ENCODE data around the gene RASGEF1B.
"Not testable (repeated sequence)": the region's sequence is repeated elsewhere in the genome, so short reads cannot be mapped to it uniquely, and the experiment has no call there.

The RASGEF1B gene

DNA sequence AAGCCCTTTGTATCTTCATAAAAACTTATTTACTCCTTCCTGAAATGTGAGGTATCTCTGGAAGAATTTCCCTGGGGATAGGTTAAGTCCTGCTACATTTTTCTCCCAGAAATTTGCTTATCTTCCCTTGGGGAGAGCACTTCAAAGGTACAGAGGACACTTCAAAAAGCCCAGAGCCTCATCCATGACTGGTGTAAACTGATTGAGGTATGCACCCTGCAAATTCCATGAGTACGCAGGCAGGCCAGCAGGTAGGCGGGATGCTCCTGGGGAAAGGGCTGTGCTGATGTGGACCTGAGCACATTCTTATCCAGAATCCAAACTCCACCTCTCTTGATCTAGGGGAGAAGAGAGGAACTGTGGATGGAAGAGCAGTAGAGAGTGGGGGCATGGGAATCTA lies 26.3 kb upstream of the RASGEF1B start:
- no peak for DNase-seq

DNA sequence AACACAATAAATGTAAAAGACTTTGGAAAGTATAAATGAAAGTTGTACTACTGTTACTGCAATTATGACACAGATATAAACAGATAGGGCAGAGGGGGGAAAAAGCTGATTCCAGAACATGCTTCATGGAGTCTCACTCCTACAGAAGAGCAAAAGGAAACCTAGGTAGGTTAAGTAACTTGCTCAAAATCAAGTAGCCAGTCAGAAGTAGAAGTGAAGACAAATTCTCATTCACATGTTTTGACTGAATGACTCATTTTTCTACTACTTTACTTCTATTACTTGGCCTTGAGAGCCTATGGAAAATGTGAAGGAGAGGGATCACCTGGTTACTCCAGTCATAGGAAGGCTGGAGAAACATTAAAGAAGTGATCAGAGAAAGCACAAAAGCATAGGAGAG lies 23.6 kb upstream of the RASGEF1B start:
- no peak for DNase-seq

DNA sequence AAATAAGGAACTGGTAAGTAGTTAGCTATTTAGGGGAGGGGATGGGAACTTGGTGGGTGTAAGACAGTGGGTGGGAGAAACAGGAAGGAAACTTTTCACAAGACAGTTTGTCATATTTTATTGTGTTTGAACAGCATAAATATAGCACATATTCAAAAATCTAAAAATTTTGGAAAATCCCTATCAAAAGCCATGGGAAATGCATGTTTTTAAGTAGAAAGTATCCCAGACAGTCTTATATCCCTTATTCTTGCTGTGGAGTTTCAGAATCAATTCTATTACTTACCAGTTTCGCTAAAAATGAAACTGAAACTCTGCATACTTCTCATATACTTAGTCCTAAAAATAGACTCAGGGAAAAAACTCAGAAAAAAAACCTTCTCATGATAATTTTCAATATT lies 22.3 kb upstream of the RASGEF1B start:
- DNase-seq, result no peak

DNA sequence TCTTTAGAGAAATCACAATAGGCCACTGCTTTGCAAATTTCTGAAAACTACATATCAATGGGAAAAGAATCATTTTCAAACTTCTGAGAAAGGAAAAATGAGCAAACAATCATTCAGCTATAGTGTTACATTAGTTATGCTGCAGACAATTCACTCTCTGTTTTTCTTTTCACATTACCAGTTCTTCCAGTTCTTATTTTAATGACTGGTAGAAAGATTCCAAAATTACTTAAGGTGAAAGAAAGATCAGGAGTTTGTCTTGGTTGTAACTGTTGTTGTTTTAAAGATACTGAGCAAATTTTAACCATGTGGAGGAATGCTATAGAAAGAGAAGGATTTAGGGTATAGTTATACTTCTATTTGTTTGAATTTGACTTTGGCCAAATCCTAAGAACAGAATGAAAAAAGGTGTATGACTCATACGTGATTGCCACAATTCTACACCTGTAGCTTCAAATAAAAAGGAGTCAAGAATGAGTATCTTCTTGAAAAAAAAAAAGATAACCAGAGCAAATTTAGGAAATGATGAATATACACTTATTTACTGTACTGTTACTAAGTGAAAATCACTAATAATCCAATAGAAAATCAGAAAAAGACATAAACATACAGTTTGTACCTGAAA lies 21.0 kb upstream of the RASGEF1B start:
- DNase-seq, result no peak

DNA sequence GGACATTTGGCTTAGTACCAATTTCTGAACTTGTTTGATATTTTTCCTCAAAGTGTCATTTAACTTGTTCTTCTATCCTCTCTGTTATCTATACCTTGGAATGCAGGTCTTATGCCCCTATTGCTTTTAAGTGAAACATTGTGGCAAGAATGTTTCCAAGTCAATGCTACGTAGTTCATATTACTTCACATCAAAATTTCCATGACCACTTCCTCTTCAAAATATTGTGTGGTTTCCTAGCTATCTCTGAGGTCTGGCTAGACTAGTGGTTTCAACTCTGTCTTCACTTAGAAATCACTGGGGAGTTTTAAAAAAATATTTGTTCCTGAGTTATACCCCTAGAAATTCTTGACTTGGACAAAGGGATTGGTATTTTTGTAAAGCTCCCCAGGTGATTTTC lies 20.2 kb upstream of the RASGEF1B start:
- no peak for DNase-seq

DNA sequence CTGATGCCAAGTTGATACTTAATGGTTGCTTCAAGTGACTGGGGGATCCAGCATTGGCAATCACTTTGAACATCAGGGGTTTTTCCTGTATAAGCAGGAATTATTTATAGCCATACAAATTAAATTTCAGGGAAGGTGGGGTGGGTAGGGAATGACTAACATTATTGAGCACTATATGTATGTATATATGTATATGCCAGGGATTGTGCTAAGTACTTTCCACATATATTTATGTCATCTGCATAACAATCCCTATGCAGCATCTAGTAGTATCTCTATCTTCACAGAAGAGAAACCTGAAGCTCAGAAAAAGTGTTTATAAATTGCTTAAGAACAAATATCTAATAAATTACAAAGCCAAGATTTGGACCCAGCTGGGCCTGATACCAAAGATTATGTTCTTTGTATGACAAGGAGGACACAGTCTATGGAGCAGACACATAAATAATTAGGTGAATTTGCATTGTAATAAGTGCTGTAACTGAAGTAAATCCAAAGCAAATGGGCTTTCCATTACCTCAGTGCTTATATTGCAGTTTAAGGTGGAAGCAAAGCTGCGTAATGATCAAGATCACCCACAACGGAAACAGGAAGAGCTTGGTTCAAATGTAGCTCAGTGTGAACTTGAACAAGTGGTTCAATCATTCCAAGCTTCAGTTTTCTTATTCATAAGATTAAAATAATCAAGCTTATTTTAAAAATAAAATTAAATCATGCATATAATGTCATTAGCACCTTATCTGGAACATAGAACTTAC lies 18.9 kb upstream of the RASGEF1B start:
- no peak for DNase-seq

DNA sequence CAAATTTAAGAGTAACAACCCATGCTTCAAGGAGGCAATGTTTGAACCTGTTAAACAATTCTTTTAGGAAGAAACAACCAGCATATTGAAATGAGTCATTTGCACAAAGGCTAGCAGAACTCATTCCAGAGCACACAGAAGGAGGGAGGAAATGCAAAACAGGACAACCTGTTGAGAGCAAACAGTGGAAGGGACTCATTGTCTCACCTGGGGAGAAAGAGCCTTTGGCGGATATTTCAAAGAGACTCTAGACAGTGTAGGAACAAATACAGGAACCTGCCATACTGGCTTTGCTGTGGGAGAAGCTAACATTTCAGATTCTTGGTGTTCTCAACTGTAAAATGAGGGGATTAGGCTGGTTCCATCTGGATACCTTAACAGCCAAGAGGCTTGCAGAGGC lies 14.8 kb upstream of the RASGEF1B start:
- DNase-seq, result no peak

DNA sequence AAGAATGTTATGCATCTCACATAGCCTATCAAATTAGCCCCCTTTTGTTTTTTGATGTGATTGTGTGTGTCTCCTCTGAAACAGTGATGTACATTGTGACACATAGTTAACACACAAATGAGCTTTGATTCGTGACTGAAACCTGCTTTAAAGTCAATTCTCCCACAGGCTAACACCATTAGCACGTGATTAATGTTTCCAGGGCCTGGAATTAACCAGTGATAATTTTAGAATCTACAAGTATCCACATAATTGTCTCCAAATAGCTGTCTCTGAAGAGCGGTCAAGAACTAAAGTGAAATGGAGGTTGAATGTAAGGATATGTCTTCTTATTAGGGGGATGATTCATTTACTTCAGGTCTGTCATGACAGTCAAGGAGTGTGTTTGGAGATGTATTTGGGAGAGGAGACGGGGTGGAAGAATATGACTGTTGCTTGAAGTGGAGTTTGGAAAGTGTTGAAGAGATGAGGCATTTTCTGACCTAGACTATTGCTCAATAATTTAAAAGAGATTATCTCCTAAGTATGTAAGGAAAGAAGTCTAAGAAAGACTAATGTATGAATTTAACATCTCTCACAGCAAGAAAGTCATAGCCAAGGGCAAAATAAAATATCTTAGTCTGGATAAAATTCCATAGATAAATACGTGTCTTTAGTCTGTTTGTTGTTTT lies 13.7 kb upstream of the RASGEF1B start:
- no peak for DNase-seq

DNA sequence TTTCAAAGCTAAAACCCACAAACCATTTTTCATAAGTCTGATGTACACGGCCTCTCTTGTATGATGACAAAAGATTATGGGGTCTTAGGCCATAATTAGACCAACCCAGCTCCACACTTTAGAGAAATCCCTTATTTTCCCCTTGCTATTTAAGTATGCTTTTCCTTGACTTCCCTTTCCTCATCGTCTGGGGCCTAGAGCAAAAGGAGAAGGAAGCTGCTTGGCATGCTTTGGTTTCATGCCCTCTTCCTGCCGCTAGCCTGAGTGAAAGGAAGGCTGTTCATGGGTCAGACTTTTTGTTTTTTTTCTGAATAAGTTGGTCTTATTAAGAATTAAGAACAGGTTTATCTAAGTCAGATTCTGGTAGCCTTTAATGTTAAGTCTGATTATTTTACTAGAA lies 10.6 kb upstream of the RASGEF1B start:
- DNase-seq, result no peak

DNA sequence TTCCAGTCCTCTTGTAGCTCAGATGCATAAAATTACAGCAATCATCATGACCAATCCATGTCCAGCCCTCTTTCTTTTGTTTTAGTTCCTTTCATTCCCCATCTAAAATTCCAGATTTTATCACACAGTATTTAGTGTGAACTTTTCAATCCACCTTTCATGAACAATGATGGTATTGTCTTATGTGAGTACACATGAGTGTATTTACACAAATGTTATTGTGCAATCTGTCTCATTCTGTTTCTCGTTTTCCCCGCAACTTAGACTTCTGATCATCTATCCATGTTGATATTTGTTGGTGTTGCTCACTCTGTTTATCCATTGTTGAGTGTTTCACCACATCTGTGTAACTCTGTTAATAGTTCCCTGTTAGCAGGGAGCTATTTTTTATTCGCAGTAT lies 9.4 kb upstream of the RASGEF1B start:
- no peak for DNase-seq

DNA sequence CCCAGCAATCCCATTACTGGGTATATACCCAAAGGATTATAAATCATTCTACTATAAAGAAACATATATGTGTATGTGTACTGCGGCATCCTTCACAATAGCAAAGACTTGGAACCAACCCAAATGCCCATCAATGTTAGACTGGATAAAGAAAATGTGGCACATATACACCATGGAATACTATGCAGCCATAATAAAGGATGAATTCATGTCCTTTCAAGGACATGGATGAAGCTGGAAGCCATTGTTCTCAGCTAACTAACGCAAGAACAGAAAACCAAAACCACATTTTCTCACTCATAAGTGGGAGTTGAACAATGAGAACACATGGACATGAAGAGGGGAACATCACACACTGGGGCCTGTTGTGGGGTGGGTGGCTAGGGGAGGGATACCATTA lies 7.9 kb upstream of the RASGEF1B start:
- DNase-seq, result not testable (repeated sequence)

DNA sequence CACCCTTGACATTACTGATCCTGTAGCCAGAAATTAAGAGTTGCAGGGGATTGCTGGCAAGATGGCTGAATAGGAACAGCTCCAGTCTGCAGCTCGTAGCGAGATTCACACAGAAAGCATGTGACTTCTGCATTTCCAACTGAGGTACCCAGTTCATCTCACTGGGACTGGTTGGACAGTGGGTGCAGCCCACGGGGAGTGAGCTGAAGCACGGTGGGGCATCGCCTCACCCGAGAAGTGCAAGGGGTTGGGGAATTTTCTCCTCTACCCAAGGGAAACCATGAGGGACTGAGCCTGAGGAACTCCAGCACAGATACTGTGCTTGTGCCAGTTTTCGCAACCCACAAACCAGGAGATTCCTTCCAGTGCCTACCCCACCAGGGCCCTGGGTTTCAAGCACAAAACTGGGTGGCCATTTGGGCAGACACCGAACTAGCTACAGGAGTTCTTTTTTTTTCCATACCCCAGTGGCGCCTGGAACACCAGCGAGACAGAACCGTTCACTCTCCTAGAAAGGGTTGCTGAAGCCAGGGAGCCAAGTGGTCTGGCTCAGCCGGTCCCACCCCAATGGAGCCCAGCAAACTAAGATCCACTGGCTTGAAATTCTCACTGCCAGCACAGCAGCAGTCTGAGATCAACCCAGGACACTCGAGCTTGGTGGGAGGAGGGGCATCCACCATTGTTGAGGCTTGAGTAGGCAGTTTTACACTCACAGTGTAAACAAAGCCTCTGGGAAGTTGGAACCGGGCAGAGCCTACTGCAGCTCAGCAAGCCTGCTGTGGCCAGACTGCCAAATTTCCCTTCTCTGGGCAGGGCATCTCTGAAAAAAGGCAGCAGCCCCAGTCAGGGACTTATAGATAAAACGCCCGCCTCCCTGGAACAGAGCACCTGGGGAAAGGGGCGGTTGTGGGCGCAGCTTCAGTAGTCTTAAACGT lies 1.9 kb upstream of the RASGEF1B start:
- DNase-seq, result not testable (repeated sequence)

DNA sequence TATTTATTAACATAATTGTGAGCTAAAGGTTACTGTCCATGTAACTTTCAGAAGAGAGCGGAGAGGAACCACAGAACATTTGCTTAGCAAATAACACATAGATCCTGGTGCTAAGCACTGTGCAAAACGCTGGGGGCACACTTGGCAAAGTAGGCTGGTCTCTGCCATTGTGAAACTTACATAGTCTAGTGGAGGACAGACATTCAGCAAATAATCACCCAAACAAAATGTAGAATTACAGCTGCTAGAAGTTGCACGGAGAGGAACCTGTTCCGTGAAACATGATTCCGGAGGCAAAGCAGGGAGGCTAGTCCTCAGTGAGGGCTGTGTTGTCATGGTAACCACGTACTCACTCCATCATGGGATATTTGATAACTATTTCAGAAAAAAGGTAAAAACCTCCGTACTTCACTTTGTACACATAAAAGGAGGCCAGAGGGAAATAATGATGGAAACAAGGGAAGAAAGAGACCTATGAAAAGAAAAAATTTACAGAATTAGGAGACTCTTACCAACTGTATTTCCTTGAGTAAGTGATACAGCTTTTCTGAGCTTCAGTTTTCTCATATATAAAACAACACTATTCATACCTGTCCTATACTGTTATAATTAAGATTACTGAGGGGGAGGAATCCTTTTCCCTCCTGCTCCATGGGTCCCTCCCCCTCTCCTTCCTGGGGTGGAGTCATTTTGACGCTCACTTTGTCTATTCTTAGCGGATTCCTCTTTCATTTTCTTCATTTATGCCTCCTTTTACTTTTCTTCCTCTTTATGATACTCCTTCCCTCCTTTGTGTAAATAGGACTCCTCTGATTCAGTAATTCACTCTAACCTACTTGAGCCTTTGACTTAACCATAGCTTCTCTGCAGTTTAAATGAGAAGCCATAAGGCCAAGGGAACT lies 825 bp upstream of the RASGEF1B start:
- no peak for DNase-seq

DNA sequence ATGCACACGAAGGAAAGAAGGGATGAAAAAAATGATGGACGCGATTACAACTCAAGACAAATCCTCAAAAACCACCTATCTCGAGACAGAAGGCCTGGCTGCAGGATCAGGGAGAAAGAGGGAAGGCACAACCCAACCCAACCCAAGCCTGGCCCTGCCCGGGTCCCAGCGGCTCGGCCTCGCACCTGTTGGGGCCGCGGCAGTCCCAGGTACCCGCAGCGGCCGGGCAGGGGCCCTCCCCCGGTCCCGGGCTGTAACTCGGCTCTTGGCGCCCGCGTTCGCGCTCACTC lies 464 bp downstream of the RASGEF1B start:
- DNase-seq, result no peak

DNA sequence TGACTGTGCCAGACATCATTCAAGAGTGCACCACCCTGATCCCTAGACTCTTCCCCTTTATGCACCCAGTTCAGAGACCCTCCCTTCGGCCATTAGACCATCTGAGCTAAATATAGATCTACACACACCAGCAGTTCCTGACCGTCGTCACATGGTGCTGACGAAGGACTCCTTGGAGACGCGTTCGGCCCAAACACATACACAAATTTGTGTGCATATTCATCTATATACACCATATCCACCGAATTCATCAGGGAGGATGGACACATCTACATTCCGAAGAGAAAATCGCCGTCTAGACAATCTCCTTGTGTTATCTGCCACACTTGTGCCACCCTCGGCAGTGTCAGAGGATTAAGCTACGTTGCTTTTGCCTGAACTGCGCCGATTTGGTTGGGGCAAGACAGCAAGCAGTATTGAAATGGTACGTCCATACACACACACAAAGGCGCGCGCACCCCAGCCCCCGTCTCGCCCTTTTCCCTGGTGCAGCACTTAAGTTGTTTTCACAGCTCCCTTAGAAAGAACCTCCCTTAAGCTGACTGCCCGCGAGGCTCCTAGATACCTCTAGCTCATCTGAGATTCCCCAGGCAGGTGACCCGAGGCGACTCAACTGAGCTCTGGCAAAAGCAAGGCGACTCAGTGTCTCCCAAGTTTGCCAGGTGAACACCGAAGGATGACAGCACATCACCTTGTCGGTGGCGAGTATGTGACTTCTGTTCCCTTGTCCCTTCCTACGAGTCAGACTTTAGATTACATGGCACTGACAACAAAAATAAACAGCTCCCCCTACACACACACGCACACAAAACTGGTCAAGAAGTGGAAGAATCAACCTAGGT lies 1.0 kb downstream of the RASGEF1B start:
- DNase-seq, result peak; percentile 33 to 55

DNA sequence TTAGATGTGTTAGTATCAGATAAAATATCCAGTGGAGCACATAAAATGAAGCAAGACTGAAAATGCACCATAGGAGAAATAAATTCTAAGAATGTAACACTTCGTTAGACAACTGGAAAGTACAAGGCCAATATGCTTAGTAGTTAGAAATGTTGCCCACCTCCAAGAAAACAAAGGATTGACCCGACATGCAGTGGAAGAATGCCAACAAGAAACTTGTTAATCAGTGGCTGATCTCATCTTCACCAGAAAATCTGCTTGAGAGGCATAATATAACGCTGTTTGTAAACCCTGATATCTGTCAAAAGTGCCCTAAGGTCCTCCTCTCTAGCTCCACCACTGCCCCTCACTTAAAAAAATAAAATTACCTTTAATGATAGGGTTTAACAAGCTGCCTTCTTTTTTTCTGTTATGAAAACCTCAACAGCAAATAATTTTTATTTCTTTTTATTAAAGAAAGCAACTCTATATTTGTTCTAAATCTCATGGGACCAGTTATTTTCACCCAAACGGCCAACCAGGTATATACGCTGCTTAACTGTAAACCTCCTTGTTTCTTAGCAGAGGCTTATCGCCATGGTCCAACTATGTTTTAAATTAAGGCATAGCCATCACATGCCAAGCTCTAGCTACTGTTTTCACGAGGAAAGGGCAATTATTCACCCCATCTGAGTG lies 1.8 kb downstream of the RASGEF1B start:
- no peak for DNase-seq

DNA sequence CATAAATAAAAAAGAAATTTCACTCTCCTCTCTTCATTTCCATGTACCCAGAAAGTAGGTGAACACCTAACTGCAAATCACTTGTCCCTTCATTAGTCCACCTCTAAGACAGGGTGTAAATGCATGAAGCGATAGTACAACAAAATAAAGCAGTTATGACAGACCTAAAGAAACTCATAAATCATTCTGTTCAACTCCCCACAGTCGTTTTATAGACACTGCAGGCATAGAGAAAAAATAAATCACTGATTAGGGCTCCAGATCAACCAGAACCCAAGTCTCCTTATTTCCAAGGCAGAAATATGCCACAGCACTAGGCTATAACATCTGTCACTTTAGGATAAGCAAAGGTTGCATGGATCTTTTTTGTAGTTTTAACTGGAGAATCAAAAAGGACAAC lies 3.0 kb downstream of the RASGEF1B start:
- DNase-seq, result no peak

DNA sequence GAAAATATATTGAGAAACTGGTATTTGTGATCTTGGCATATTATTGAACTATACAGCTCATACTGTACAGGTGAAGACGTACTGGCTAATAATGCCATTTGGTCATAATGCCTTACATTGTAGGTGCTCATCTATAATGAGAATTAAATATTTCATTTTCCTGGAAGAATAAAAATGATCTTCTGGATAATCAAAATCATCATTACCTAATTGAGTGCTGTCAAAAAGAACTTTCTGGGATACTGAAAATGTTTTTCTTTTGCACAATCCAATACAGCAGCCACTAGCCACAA lies 4.1 kb downstream of the RASGEF1B start:
- no peak for DNase-seq

DNA sequence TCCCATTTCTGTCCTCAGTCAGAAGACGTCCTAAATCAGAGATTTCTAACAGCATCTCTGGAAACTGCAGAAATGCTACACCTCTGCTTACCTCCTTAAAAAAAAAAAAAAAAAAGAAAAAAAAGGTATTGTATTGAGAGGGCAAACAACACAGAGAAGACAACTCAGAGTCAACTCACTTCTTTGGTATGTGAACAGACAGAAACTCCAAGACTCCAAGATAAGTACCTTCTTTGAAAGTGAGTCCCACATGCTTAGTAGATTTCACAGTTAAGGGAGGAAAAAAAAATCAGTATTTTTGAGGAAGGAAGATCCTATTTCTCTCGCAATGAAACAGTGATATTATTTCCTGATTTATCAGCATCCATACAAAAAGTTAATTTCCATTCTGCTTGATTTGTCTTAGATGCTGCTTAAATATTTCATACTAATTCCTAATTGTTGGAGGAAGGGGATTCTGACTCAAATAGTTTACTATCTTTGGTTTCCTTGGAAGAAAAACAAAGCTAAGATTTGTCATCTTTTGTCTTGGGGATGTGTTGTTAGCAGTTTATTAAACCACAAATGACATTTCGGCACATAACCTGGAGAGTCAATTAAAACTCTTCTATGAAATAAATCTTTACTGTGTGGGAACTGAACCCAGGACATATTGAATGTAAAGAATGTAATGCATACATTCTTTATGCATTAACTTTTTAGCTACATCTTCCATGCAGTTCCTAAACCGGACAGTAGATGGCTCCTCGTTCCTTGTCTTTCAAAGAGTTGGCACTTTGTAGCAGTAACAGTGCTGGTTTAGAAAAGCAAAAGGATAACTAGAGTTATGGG lies 4.7 kb downstream of the RASGEF1B start:
- peak; percentile 74 to 80 for DNase-seq

All from activated CD4-positive, alpha-beta T cell treated with anti-CD3 and anti-CD28 coated beads, Interleukin-2, amount 50 U/mL, for 48 hours (primary cell).